K562 treated with DMSO at 1 percent for 12 hours (cell line): ENCODE data around the gene MRGPRD. TPM values are rescaled to one million over a fixed set of nuclear protein-coding genes. Genes with fewer than 3 reads are reported as not detected.

Source experiments
- total RNA-seq: library from RNA; unstranded; fragments of 300-600 nt; gene quantifications from 2 replicates; pipeline ENCODE4 v1.2.3, GENCODE V29; 2022; ENCODE audit not compliant: insufficient read depth

Gene MRGPRD
- total RNA-seq, result not detected in 2 replicates

DNA sequence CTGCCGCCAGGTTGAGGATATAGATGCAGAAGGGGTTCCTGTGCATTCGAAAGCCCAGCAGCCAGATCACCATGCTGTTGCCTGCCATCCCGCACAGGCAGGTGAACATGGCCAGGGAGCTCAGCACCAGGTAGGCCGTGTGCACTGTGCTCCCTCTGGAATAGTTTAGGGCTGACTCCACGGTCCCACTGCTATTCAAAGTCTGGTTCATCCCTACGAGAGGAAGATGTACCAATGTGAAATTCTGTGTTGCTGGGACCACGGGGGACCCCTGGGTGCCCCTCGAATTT lies at the start of gene MRGPRD:
MRGPRD (minus strand) TSS at position 211 of the 290 bp plus-strand sequence; CDS start at position 211, 0 bp downstream.

GRCh38 chr11:69013009-69013951 lies 32.5 kb upstream of the MRGPRD start, which contains the start of gene MRGPRF:
MRGPRF (minus strand) TSS chr11:69013246; CDS start chr11:69009901, 3,345 bp downstream.

Other genes starting within 250 kb of the MRGPRD start
- gene TESMIN, start 229.5 kb downstream of the MRGPRD start, total RNA-seq, result 9.2 and 20.6 TPM in 2 replicates
- gene CPT1A, start 139.1 kb downstream of the MRGPRD start, total RNA-seq, result 5.1 and 11.5 TPM in 2 replicates
- gene MRPL21, start 77.2 kb downstream of the MRGPRD start, total RNA-seq, result 136 and 188 TPM in 2 replicates
- 16.4 and 18.6 TPM in 2 replicates for gene IGHMBP2, start 77.1 kb downstream of the MRGPRD start, total RNA-seq
- not detected in 2 replicates for gene MRGPRF, start 32.3 kb upstream of the MRGPRD start, total RNA-seq
- 5.2 and 6.8 TPM in 2 replicates for gene TPCN2, start 67.9 kb upstream of the MRGPRD start, total RNA-seq
- gene SMIM38, start 174.9 kb upstream of the MRGPRD start, total RNA-seq, result 0.22 and 0.30 TPM in 2 replicates